HT-29 (cell line): Measurements from ENCODE around the gene CDH24. TPM values are rescaled to one million over a fixed set of nuclear protein-coding genes. Genes with fewer than 3 reads are reported as not detected.

Experiments used
- total RNA-seq: library from RNA; depleted of rRNA; stranded (reverse); fragments of >200 nt; shearing (Covaris generic); gene quantifications from 2 replicates; pipeline ENCODE4 v1.2.3, GENCODE V29; 2014; rRNA removed

CDH24 gene
- total RNA-seq, 1 experiment from 2014 or later = 15.0 TPM

Other genes starting within 250 kb of the CDH24 start
- 12.2 and 13.6 TPM in 2 replicates for gene SLC7A7, start 242.1 kb downstream of the CDH24 start, total RNA-seq
- 45.9 and 56.1 TPM in 2 replicates for gene MRPL52, start 227.6 kb downstream of the CDH24 start, total RNA-seq
- gene MMP14, start 220.9 kb downstream of the CDH24 start, total RNA-seq = 1.7 and 3.9 TPM in 2 replicates
- gene LRP10, start 185.8 kb downstream of the CDH24 start, total RNA-seq = 54.2 and 61.1 TPM in 2 replicates
- 0.18 and 0.53 TPM in 2 replicates for gene REM2, start 174.3 kb downstream of the CDH24 start, total RNA-seq
- 54.9 and 56.3 TPM in 2 replicates for gene RBM23, start 138.4 kb downstream of the CDH24 start, total RNA-seq
- 46.4 and 47.6 TPM in 2 replicates for gene PRMT5, start 128.1 kb downstream of the CDH24 start, total RNA-seq
- gene HAUS4, start 100.4 kb downstream of the CDH24 start, total RNA-seq = 28.5 and 29.4 TPM in 2 replicates
- gene AJUBA, start 75.0 kb downstream of the CDH24 start, total RNA-seq = 52.0 and 53.6 TPM in 2 replicates
- gene C14orf93, start 47.4 kb downstream of the CDH24 start, total RNA-seq = 14.6 and 15.1 TPM in 2 replicates
- gene PSMB5, start 22.6 kb downstream of the CDH24 start, total RNA-seq = 198 and 205 TPM in 2 replicates
- gene PSMB11, start 15.3 kb downstream of the CDH24 start, total RNA-seq = not detected in 2 replicates
- gene ACIN1, start 37.6 kb upstream of the CDH24 start, total RNA-seq = 59.1 and 64.4 TPM in 2 replicates
- 31.4 and 36.3 TPM in 2 replicates for gene C14orf119, start 38.0 kb upstream of the CDH24 start, total RNA-seq
- not detected in 2 replicates for gene CIROP, start 47.5 kb upstream of the CDH24 start, total RNA-seq
- not detected in 2 replicates for gene CEBPE, start 61.7 kb upstream of the CDH24 start, total RNA-seq
- gene SLC7A8, start 126.1 kb upstream of the CDH24 start, total RNA-seq = 0.03 and 0.23 TPM in 2 replicates
- not detected in 2 replicates for gene RNF212B, start 180.4 kb upstream of the CDH24 start, total RNA-seq
- gene HOMEZ, start 228.6 kb upstream of the CDH24 start, total RNA-seq = 4.3 and 7.9 TPM in 2 replicates
- 2.7 and 4.3 TPM in 2 replicates for gene PPP1R3E, start 245.3 kb upstream of the CDH24 start, total RNA-seq
- 14.6 and 20.3 TPM in 2 replicates for gene BCL2L2, start 249.3 kb upstream of the CDH24 start, total RNA-seq